ENCODE measurements around the gene PHACTR3. TPM values are rescaled to one million over a fixed set of nuclear protein-coding genes. Genes with fewer than 3 reads are reported as not detected.

PHACTR3 gene
- total and polyA plus RNA-seq, 2 of the 8 experiments (the other 6 are each of a cell fraction or from before 2014, with no cell fraction given), result 0.05 to 0.13 TPM

GRCh38 chr20:59804347-59804746, 200.0 kb downstream of the PHACTR3 start:
- Histone ChIP-seq H3K23me2 (ENCODE audit: low read depth, low read length) (no peaks in the 10 kb centered on the region), H2AK5ac (ENCODE audit: low read depth, low read length) (no peak overlapping the region), H4K91ac (replicated peaks; ENCODE audit: insufficient read length, low read length) (no peak overlapping the region), H3K4me3 (ENCODE audit: extremely low read depth in 1 of 4, insufficient read depth in 2 of 4, low read depth in 3 of 4, low read length in 4 of 4) (no peak overlapping the region), H3K56ac (replicated peaks; ENCODE audit: insufficient read length, low read depth, low read length) (no peak overlapping the region), H3K79me1 (ENCODE audit: low read depth, low read length) (no peaks in the 10 kb centered on the region), H3K9ac (replicated peaks in 1 of 4; ENCODE audit: extremely low read depth in 1 of 4, low read depth in 3 of 4, low read length in 3 of 4) (no peak overlapping the region), H2BK5ac (ENCODE audit: low read depth, low read length) (no peak overlapping the region), H2BK120ac (replicated peaks; ENCODE audit: low read depth, low read length) (no peak overlapping the region), H2AFZ (ENCODE audit: low read length) (no peak overlapping the region), H2BK15ac (ENCODE audit: low read length) (no peak overlapping the region), H4K20me1 (replicated peaks in 1 of 2; ENCODE audit: control insufficient read depth in 1 of 2, insufficient read depth in 2 of 2, low read length in 2 of 2) (no peaks in the 10 kb centered on the region), H3K18ac (ENCODE audit: extremely low read depth, low read length) (no peak overlapping the region), H3K23ac (ENCODE audit: insufficient read length) (no peak overlapping the region), H3K14ac (ENCODE audit: insufficient read length) (no peak overlapping the region), H3K79me2 (ENCODE audit: control insufficient read depth in 1 of 2, insufficient read depth in 2 of 2, low read length in 2 of 2) (no peaks in the 10 kb centered on the region), H3K4me1 (replicated peaks in 1 of 4; ENCODE audit: control insufficient read depth in 3 of 4, insufficient read depth in 4 of 4, low read length in 3 of 4) (no peaks in the 10 kb centered on the region), H3K9me3 (ENCODE audit: insufficient read depth in 2 of 2, low read depth in 1 of 2, low read length in 1 of 2) (peaks cover 84 to 89% of the 10 kb centered on the region in 2 experiments), H3K27me3 (replicated peaks in 1 of 4; ENCODE audit: control insufficient read depth in 3 of 4, extremely low read depth in 1 of 4, insufficient read depth in 3 of 4, low read length in 3 of 4) (peaks cover 0 to 2% (median 0%) of the 10 kb centered on the region in 4 experiments; a peak in 1 of 7 replicates), H4K5ac (ENCODE audit: insufficient read length, low read depth, low read length) (no peak overlapping the region), H3K27ac (ENCODE audit: low read depth, low read length) (no peak overlapping the region), H3K36me3 (ENCODE audit: control insufficient read depth in 2 of 4, insufficient read depth in 4 of 4, low read length in 3 of 4) (no peaks in the 10 kb centered on the region), H2BK12ac (ENCODE audit: low read depth, low read length) (no peak overlapping the region), H2BK20ac (ENCODE audit: low read length) (no peak overlapping the region), H4K8ac (ENCODE audit: extremely low read depth, insufficient read depth, low read length) (no peak overlapping the region), H3K4ac (replicated peaks; ENCODE audit: insufficient read length, low read depth, low read length) (no peak overlapping the region), H3K4me2 (ENCODE audit: insufficient read depth in 1 of 2, low read depth in 2 of 2, low read length in 2 of 2) (no peak overlapping the region)
- WGBS, 2 experiments (ENCODE audit: extremely low coverage in 1 of 2, insufficient coverage in 1 of 2, insufficient read length in 1 of 2, insufficient replicate concordance in 2 of 2, low coverage in 1 of 2, low lambda C conversion rate in 2 of 2, missing lambda C conversion rate in 1 of 2), result 82% methylated on average over 5 of the region's 5 CpGs; no CpG with 5 or more reads in 1 of the 2 experiments
- CTCF ChIA-PET (ENCODE audit: partially characterized antibody), result no interaction called here
- FAIRE-seq (no peak), DNase-seq (ENCODE audit: low read depth in 1 of 2, low spot score in 2 of 2) (no peak)
- POLR2A ChIA-PET (ENCODE audit: partially characterized antibody), result no interaction called here
- TF ChIP-seq JUN (IDR thresholded peaks at IDR 0.05; ENCODE audit: low read depth, low read length) (no peak), BACH1 (IDR thresholded peaks at IDR 0.05; ENCODE audit: low read length) (no peak), BRCA1 (IDR thresholded peaks at IDR 0.05; ENCODE audit: low read depth, low read length) (no peak), CBX5 (IDR thresholded peaks at IDR 0.05; ENCODE audit: low read depth, low read length) (no peak), SUZ12 (IDR thresholded peaks at IDR 0.05; ENCODE audit: low read length) (no peak), EZH2 (IDR thresholded peaks at IDR 0.05; ENCODE audit: low read depth, low read length, severe bottlenecking) (no peak)
